AG20443 (cell line): ENCODE data around the gene LRRC58.
"Not testable (repeated sequence)": the region's sequence is repeated elsewhere in the genome, so short reads cannot be mapped to it uniquely, and the experiment has no call there.

Experiments used
- DNase-seq: peaks from one replicate; pipeline ENCODE4 v3.0.0; 2012; ENCODE audit warnings: low spot score, mixed read lengths

The LRRC58 gene

DNA sequence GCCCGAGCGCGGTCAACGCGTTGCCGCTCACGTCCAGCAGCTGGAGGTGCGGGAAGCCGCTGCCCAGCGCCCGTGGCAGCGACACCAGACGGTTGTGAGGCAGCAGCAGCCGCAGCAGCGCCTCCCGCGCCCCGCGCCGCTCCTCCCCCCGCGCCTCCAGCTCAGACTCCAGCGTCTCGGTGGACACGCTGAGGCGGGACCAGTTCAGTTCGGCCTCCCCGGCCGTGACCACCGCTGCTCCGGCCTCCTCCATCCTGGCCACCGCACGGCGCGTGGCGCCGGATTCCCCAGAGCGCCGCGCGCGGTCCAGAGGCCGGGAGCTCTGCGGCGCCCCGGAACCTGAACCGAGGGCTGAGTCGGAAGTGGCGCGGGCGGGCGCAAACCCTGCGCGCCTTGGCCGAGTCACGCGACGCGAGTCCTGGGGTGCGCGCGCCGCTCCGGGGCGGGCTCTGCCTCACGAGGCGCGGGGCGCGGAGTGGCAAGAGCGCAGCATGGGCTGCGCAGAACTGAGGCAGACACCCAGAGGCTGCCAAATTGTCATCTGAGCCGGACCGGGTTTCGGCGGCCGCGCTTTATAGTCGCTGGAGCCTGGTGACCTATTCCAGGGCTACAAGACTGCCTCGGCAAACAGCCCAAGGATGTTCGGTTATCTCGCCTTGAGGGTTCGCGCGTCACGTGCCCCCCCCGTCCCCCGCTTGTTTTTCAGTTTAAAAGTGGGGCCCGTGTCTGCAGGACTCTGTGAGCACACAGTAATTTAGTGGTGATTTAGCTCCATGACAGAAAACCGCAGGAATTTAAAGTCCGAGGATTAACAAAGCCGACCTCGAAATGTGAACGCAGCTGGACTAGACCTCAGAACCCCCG lies at the start of gene LRRC58:
TSS of gene LRRC58 (minus strand) at position 364 of the 864 bp plus-strand sequence. CDS start at position 253, 111 bp downstream.
- DNase-seq = peak; percentile 99

DNA sequence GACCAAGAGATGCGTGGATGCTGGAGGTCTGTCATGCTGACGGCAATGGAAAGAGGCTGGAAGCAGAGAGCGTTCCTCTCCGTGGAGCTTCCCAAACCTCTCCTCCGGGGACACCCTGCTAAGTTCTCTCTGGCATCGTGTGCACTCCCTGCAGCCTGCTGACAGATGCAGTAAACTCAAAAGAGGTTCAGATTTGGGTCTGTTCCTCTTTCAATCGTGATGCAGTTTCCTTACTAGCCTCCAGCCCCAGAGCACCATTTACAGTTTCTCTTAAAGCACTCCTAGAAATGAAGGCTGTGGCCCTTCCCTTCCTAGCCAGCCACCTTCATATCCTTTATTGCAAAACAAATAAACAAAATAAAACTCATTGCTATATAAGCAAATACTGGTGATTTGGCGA lies 47.3 kb upstream of the LRRC58 start:
- DNase-seq = no peak

DNA sequence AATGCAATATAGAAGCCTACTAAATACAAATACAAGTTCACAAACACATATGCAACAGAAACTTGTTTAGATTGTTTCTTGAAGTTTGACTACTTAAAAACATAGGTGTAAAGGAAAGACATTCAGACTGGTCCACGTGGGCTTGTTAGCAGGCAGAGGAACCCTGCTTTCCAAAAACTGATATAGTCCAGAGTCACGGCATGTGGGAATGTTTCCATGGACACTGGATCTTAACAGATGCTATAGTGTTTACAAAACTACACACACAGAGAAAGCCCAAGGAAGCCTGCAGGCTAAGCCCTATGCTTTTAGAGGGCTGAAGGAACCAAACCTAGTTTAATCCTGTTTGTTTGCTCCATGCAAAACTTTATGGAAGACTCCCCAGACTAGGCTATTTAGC lies 45.2 kb upstream of the LRRC58 start:
- DNase-seq = no peak

DNA sequence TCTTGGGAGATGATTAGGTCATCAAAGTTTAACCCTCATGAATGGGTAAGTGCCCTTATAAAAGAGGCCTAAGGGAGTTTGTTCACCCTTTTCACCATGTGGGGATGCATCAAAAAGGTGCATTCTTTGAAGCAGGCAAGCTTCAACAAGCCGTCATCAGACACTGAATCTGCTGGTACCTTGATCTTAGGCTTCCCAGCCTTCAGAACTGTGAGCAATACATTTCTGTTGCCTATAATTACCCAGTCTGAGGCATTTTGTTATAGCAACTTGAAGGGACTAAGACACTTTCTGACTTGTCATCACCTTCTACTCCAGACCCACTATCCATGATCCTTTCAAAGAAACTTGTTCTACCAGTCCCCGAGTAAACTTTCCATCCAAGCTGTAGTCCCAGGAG lies 44.6 kb upstream of the LRRC58 start:
- DNase-seq = no peak

DNA sequence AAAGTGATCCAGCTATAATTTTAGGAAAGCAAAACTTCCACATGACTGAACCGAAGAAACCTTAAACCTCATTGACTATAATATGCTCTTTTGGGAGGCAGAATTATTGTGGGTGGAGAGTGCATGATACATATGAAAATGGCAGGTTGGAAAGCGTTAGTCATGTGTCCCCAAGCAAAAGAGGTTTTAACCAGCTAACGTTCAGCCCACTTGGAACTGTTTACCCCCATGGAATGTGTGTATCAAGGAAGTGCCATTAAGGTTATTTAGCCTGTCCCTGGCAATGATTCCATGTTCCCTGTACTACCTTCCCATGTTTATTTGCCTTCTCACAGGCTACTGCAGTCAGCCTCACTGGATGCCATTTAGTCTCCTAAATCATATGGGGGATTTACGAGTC lies 44.1 kb upstream of the LRRC58 start:
- DNase-seq = no peak

DNA sequence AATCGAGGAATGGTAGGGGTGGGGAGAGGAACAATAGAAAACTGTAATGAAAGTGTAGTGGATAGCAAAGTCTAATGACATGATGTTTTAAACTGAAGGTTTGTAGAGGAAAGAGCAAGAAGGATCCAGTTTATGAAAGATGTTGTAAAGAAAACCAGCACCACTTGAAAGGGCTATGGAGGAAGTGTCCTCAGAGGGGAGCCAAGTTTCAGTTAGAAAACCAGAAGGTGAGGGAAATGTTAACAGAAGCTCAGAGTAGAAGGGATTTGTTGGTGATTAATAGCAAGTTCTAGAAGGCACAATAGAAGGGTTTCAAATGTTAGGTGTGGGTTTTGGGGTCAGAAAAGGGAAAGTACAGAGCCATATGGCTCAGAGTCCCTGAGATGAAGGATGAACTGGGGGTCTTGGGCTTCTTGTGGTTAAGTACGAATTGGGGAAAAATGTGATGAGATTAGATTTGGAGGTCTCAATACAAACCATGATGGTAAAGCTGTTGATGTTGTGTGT lies 33.8 kb upstream of the LRRC58 start:
- no peak for DNase-seq

DNA sequence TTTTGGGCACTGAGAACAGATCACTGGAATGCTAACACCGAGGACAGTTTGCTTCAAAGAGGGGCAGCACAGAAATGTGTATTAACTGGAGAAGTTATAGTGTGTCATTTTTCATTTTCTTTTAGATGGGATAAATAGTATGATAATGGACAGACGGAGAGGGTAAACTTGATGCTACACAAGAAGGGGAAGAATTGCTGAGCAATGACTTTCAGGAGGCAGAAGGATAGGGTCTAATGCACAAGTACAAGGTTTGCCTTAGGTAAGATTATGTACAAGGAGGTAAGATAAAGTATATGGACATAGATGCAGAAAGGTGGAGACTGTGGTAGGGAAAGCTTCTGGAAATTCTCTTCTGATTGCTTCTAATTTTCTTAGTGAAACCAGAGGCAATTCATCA lies 32.3 kb upstream of the LRRC58 start:
- no peak for DNase-seq

DNA sequence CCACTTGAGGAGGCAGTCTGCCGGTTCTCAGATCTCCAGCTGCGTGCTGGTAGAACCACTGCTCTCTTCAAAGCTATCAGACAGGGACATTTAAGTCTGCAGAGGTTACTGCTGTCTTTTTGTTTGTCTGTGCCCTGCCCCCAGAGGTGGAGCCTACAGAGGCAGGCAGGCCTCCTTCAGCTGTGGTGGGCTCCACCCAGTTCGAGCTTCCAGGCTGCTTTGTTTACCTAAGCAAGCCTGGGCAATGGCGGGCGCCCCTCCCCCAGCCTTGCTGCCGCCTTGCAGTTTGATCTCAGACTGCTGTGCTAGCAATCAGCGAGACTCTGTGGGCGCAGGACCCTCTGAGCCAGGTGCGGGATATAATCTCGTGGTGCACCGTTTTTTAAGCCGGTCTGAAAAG lies 28.8 kb upstream of the LRRC58 start:
- DNase-seq = not testable (repeated sequence)

DNA sequence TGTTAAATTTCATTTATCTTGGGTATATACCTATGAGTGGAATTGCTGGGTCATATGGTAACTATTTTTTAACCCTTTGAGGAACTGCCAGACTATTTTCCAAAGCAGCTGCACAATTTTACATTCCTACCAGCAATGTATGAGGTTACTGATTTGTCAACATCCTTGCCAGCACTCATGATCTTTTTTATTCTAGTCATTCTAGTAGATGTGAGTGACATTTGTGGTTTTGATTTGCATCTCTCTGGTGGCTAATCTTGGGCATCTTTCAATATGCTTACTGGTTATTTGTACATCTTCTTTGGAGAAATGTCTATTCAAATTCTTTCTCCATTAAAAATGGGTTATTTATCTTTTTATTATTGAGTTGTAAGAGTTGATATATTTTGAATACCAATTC lies 21.3 kb upstream of the LRRC58 start:
- no peak for DNase-seq

DNA sequence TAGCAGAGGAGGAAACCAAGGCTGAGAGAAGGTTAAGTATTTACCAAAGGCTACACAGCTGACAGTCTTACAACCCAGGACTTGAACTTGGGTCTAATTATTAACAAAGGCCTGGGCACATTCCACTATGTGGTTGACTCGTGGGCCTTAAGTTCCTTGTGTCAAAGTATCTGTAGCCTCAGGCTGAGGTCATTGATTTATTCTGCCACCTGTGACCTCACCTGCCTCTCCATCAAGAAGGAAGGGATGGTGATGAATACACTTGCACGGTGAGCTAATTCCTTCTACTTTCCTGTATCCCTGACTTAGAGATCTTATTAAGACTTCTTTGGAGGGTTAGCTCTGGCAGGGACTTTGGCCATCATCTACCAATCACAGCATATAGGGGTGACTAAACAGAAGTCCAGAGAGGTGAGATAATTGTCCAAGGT lies 19.9 kb upstream of the LRRC58 start:
- no peak for DNase-seq

DNA sequence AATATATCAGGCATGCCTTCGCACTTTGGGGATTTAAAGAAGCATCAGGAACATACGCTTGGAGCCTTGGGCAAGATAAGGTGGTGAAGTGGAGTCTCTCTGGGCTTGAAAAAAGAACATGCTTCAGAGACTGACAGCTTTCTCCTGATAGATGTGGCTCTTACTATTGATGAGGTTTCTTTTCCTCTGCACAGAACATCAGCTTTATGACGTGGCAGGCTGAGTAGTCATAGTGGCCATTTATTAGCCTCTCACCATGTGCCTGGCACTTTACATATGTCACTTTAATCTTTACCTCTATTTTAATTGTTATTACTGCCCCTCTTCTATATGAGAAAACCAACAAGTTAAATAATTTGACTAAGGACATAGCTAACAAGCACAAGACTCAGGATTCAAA lies 19.0 kb upstream of the LRRC58 start:
- DNase-seq = no peak

DNA sequence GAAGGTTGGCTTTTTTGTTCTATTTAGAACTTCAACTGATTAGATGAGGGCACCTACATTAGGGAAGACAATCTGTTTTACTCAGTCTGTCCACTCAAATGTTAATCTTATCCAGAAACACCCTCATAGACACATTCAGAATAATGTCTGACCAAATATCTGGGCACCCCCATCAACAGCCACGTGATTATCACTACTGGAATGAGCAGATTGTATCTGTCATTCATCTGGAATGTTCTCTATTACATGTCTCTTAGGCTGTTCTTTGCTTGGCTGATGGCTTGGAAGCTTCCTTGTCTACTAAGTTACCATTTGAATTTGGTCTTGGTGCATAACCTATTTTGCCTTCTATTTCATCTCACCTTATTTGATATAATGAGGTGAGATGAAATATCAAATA lies 15.7 kb upstream of the LRRC58 start:
- DNase-seq = peak; percentile 56

DNA sequence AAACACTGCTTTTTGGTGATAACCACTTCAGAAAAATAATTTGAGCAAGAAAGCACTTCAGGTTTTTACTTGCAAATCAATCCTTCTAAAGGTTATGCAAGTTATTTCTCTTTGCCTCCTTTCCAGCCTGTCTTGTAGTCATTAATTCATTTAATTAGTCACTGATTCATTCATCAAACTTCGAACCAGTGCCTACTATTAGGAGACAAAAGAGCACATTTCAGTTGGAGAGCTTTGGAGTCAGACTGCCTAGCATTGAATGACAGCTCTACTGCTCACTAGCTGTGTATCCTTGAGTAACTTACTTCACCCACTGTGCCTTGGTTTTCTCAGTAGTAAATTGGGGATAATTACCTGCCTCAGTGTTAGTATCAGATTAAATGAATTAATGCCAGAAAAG lies 14.9 kb upstream of the LRRC58 start:
- no peak for DNase-seq

DNA sequence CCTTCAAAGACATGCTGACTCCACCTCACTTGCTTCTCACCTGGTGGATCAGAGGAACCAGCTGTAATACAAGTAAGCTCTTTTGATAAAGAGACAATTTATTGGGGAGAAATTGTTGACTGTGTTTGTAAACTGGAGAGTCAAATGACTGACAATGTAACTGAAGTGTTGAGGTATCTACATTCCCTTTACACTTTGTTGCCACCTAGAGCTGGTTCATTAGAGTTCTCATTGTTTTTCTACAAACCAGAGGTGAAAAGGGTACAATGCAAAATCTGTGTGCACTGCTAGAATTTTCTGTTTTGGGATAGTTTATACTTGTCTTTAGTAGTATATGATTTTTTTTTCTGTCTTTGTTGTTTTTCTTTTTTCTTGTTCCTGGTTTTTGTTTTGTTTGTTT lies 8.7 kb upstream of the LRRC58 start:
- no peak for DNase-seq

DNA sequence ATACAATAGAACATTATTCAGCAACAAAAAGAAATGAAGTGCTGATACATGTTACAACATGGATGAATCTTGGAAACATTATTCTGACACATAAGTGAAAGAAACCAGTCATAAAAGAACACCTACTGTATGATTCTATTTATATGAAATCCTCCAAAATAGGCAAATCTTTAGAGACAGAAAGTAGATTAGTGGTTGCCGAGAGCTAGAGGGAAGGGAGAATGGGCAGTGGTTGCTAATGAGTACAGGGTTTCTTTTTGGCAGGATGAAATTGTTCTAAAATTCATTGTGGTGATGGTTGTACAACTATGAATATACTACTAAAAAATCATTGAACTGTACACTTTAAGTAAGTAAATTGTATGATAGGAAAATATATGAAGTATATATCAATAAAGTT lies 6.3 kb upstream of the LRRC58 start:
- no peak for DNase-seq

DNA sequence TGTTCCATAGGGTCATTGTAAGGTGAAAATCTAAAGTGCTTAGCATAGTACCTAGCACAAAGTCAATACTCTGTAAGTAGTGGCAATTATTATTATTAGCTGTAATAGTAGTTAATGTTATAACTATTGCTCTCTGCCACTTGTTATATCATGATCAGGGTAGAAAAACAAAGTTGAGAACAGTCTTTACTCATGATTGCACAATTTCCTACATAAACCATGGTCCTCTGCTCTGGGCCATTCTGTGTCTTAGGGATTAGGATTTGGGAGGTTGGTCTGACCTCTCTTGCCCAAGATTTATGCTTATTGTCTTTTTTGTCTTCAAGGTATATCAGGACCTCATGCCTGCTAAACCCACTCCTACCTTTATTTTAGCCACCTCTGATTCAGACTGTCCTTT lies 4.3 kb upstream of the LRRC58 start:
- no peak for DNase-seq

DNA sequence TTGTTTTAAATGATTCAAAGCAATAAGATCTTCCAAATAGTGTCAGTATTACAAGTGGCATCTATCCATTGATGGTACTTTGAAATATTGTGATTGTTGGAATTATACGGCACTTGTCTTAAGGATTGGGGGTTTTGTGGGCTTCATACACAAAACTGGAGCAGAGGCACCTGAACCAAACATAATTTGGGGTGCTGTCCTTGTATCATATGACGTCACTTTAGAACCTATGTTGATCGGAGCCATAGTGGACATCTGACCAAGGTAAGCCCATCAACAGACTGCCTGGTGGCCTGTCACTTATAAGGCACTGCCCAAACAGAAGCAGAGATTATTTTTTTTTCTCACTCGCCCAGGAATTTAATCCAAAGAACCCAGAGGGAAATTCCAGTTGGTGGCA lies 2.9 kb upstream of the LRRC58 start:
- no peak for DNase-seq

DNA sequence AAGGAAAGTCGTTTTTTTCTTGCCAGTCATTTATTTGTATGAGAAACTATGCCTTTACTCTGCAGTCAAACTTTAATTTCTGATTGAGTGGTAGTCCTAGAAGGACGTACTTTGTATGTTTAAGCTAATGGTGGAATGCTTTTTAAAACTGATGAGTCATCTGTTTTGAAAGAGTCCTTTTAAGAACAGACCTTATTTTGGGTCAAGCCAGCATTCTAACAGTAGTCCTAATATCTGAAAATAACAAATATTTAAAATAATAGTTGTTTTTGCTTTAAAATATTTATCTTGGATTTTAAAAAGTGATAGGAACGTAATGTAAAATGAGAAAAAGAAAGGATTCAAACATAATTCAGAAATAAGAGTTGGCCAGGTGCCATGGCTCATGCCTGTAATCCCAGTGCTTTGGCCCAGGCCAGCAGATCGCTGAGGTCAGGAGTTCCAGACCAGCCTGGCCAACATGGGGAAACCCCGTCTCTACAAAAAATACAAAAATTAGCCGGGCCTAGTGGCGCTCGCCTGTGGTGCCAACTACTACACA lies 1.3 kb upstream of the LRRC58 start:
- peak; percentile 24 for DNase-seq

DNA sequence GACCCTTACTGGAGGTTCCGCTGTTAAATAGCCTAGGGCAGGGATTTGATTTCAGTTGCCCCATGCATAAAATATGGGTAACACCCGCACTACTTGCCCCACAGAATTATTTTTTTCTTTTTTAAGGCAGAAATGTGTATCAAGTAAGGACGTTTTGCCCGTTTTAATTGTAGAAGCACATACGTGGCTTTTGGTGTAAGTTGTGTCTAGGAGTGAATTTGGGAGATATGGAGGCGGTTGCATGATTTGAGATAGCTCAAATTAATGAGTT lies 636 bp upstream of the LRRC58 start:
- no peak for DNase-seq

DNA sequence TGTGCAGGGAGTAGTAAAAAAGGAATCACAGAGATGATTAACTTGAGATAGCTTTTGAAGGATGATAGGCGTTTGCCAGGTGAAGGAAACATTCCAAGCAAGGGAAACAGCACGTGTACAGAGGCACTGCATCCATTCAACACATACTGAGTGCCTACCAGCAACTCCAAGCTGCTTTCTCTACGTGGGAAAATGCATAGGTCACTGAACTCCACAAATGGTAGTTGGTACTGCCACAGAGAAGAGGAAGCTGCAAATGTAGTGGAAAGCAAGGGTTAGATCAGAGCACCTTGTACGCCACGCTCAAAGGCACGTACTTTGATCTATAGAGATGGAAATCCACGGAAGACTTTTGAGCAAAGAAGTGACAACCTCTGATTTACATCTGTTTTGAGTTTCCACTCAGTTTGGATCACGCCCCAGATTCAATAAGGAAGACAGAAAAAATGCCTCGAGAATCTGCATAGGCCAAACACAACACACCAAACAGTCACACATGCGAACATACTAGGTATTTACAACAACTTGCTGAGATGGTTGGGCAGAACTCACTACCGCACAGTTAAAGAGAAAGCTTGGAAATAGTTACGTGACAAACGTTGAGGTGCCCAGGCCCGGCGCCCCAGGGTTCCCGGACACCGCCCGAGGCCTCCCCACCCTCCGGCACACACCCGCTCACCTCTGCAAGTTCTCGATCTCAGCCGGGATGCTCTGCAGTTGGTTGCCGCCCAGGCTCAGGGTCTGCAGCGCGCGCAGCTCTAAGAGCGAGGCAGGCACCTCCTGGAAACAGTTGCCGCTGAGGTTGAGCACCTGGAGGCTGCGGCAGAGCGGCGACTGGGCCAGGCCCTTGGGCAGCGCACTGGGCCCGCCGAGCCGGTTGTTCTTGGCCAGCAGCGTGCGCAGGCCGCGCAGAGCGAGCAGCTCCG lies 826 bp downstream of the LRRC58 start:
- no peak for DNase-seq

DNA sequence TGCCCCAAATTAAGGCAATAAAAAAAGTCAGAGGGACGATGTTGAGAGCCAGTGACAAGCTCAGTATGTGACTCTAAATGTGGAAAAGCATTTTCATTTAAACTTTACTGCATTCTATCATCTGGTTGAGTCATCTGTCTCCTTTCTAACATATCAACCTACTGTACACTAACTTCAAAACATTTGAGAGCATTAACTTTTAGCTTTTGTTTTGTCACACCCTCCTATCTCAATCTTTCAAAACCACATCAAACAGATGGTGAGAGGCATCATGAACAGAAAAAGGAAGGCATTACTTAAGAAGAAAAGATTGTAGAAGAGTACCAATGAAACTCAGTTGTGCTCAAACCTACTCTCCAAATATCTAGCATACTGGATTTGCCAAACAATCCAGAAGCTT lies 4.8 kb downstream of the LRRC58 start:
- DNase-seq = no peak

DNA sequence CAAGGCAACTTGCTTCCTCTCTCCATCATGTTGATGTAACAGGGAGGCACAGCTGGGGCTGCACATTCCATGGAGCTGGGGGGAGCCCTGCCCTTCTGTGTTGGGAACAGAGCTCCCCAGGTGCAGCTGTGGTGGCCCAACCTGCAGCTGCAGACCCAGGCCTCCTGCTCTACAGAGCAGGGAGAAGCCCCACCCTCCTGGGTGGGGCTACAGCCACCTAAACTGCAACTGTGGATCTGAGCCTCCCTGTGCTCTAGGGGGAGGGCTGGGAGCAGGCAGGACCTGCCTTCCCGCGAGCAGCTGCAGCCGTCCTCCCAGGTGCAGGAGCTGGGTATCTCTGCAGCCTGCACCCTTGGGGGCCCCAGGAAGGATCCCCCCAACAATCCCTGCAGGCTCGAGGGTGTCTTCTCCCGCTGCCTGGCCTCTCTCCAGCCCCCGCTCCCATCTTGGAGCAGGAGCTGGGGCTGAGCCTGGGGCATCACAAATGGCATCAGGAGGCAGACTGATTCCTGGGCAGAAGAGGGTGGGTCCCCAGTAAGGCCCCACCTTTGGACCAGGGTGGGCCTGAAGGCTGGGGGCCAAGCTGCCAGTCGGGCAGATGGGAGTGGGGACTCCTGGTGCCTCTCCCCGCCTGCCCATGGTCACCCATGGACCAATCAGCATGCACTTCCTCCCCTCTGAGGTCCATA lies 7.4 kb downstream of the LRRC58 start:
- DNase-seq = no peak
